HepG2 (cell line): ENCODE measurements around the gene APLF. TPM values are rescaled to one million over a fixed set of nuclear protein-coding genes. Genes with fewer than 3 reads are reported as not detected.

Source experiments
- ATAC-seq: fragments of 200-7000 bp; cut with Tn5 transposase; 3 replicates; pipeline ENCODE4 v1.9.1; 2020; ENCODE audit warnings: mild to moderate bottlenecking, moderate library complexity
- BruUV-seq: library from RNA; stranded (reverse); fragments of 400-500 nt; replicated peaks from 2 replicates; lab custom pipeline; 2021; lab: Mats Ljungman, UMichigan
- CTCF ChIA-PET: fragments of 300-600 bp; formaldehyde crosslinking; extraction: SDS; loops from one replicate; lab custom pipeline; 2021; ENCODE audit warnings: low total read pairs, inconsistent platforms, low intra/inter-chr PET ratio; lab: Yijun Ruan, JAX
- POLR2A ChIA-PET: fragments of 350-600 bp; sonication (Branson Sonifier 250); formaldehyde crosslinking; loops from one replicate; lab custom pipeline; 2020; ENCODE audit warnings: antibody characterized with exemption, inconsistent platforms; lab: Yijun Ruan, JAX
- DNase-seq: peaks from one replicate; pipeline ENCODE4 v3.0.0-alpha.2; 2015; ENCODE audit warnings: low spot score
- FAIRE-seq: peaks from 3 replicates; lab custom pipeline; 2011; peaks lifted over from hg19 to GRCh38; lab: Jason Lieb, UNC
- H2AFZ ChIP-seq: one replicate; pipeline ENCODE4 v1.6.1; 2011; ENCODE audit warnings: low read length, inconsistent platforms
- H3K27ac ChIP-seq: fragments of 300-600 bp; 3 replicates; pipeline ENCODE4 v1.8.0; 2011; ENCODE audit warnings: mixed run types, mild to moderate bottlenecking, mixed read lengths, low read length, inconsistent platforms; ENCODE audit not compliant: insufficient read depth; ENCODE audit errors: extremely low read length
- H3K27me3 ChIP-seq, 2 experiments: fragments of 200-600 bp in 1 of 2; 2 replicates in 1 of 2; 3 replicates in 1 of 2; pipeline versions ENCODE4 v1.6.0 to v1.8.0; 2011; ENCODE audit warnings: low read length in 2 of 2, mild to moderate bottlenecking in 2 of 2, moderate library complexity in 2 of 2, inconsistent platforms in 1 of 2; ENCODE audit not compliant: insufficient read depth in 2 of 2, control insufficient read depth in 1 of 2
- H3K36me3 ChIP-seq, 2 experiments: fragments of 200-600 bp in 1 of 2; replicated peaks in 1 of 2; 2 replicates in 1 of 2; 3 replicates in 1 of 2; pipeline versions ENCODE4 v1.5.1 to v1.8.0; 2011; ENCODE audit warnings: low read length in 2 of 2, inconsistent platforms in 1 of 2; ENCODE audit not compliant: insufficient read depth in 2 of 2, control insufficient read depth in 1 of 2
- H3K4me1 ChIP-seq: 2 replicates; pipeline ENCODE4 v1.5.1; 2012; ENCODE audit warnings: low read length, inconsistent platforms; ENCODE audit not compliant: insufficient read depth
- H3K4me2 ChIP-seq: 2 replicates; pipeline ENCODE4 v1.6.0; 2011; ENCODE audit warnings: low read depth, low read length, inconsistent platforms
- H3K4me3 ChIP-seq, 3 experiments: fragments of 200-600 bp in 1 of 3; sonication (generic), shearing (Covaris generic) in 1 of 3; replicated peaks in 1 of 3; 2 replicates each; pipeline ENCODE4 v1.5.1; 2011 to 2016; ENCODE audit warnings: low read length in 3 of 3, inconsistent platforms in 2 of 3, low read depth in 2 of 3, mild to moderate bottlenecking in 2 of 3, control low read depth in 1 of 3, mixed read lengths in 1 of 3; ENCODE audit not compliant: insufficient read depth in 1 of 3
- H3K79me2 ChIP-seq: one replicate; pipeline ENCODE4 v1.6.1; 2011; ENCODE audit warnings: low read length, inconsistent platforms; ENCODE audit not compliant: insufficient read depth
- H3K9ac ChIP-seq: 2 replicates; pipeline ENCODE4 v1.6.0; 2011; ENCODE audit warnings: mild to moderate bottlenecking, low read depth, low read length, inconsistent platforms; ENCODE audit not compliant: insufficient read depth
- H3K9me3 ChIP-seq: 2 replicates; pipeline ENCODE4 v1.5.1; 2012; ENCODE audit warnings: mild to moderate bottlenecking, low read length
- H4K20me1 ChIP-seq: 2 replicates; pipeline ENCODE4 v1.6.0; 2011; ENCODE audit warnings: inconsistent platforms, mild to moderate bottlenecking, low read length, moderate library complexity; ENCODE audit not compliant: insufficient read depth
- JDP2 ChIP-seq: sonication (generic); formaldehyde crosslinking; IDR thresholded peaks from 2 replicates; pipeline ENCODE4 v1.8.1; 2022; ENCODE audit warnings: missing genetic modification reagents, borderline replicate concordance
- MAFG ChIP-seq: sonication (generic); formaldehyde crosslinking; IDR thresholded peaks from 2 replicates; pipeline ENCODE4 v1.5.1; 2020; ENCODE audit warnings: mild to moderate bottlenecking, missing genetic modification reagents
- PRDM10 ChIP-seq: sonication (generic); formaldehyde crosslinking; IDR thresholded peaks from 2 replicates; pipeline ENCODE4 v1.4.0; 2020; ENCODE audit warnings: low read depth, missing genetic modification reagents
- RORA ChIP-seq: sonication (generic); formaldehyde crosslinking; IDR thresholded peaks from 2 replicates; pipeline ENCODE4 v1.5.0; 2020; ENCODE audit warnings: mild to moderate bottlenecking, missing genetic modification reagents, moderate library complexity
- ZFP36L2 ChIP-seq: sonication (generic); formaldehyde crosslinking; IDR thresholded peaks from 2 replicates; pipeline ENCODE4 v1.4.0; 2020; ENCODE audit warnings: missing genetic modification reagents
- ZNF180 ChIP-seq: sonication (generic); formaldehyde crosslinking; IDR thresholded peaks from 2 replicates; pipeline ENCODE4 v1.4.0; 2020; ENCODE audit warnings: low read depth, missing genetic modification reagents, borderline replicate concordance
- ZNF350 ChIP-seq: sonication (generic); formaldehyde crosslinking; IDR thresholded peaks from 2 replicates; pipeline ENCODE4 v1.4.0; 2020; ENCODE audit warnings: mild to moderate bottlenecking, low read depth, missing genetic modification reagents, borderline replicate concordance
- ZNF740 ChIP-seq: sonication (generic); formaldehyde crosslinking; IDR thresholded peaks from 2 replicates; pipeline ENCODE4 v1.4.0; 2020; ENCODE audit warnings: missing genetic modification reagents
- WGBS: methylation state at CpG from one replicate; pipeline ENCODE4 v1.1.6; 2017; ENCODE audit warnings: low lambda C conversion rate; 5-methylcytosine and 5-hydroxymethylcytosine counted together
- in situ Hi-C: cut with HindIII; loops from 2 replicates; pipeline ENCODE4 v1.10.0; 2017; ENCODE audit warnings: low pct_unique_long_range_greater_than_20kb; ENCODE audit not compliant: extremely low pct_ligation_motif_present
- intact Hi-C: fragments of 100-400 bp; cut with micrococcal nuclease; formaldehyde crosslinking; loops from one replicate; pipeline ENCODE4 v1.10.0; 2022; ENCODE audit not compliant: unreplicated experiment
- polyA plus RNA-seq, 8 experiments: library from polyadenylated mRNA; depleted of rRNA in 3 of 8; stranded (reverse) in 7 of 8; unstranded in 1 of 8; fragments of >200 nt; fragmentation: Illumina TruSeq in 4 of 8; extraction: Trizol in 4 of 8; gene quantifications; 2 replicates each; pipeline versions ENCODE4 v1.2.1 to v1.2.3, GENCODE V29; 2011 to 2016; ENCODE audit warnings: low read depth in 4 of 8, missing spikeins in 1 of 8, mixed read lengths in 1 of 8; ENCODE audit not compliant: insufficient read depth in 1 of 8
- total RNA-seq, 5 experiments: library from RNA; depleted of rRNA; stranded (reverse); fragments of >200 nt; fragmentation: Illumina TruSeq; extraction: Trizol; gene quantifications; 2 replicates each; pipeline ENCODE4 v1.2.3, GENCODE V29; 2016; ENCODE audit warnings: low read depth in 1 of 5
- TF ChIP-seq, protein P1 (sequence below), 2 experiments: IDR thresholded peaks; 2 replicates each; pipeline ENCODE4 v1.6.1; 2011 to 2012; ENCODE audit warnings: low read length in 2 of 2, borderline replicate concordance in 1 of 2, low read depth in 1 of 2, mild to moderate bottlenecking in 1 of 2, moderate library complexity in 1 of 2

Gene APLF
- total and polyA plus RNA-seq, 2 of the 13 experiments (the other 11 are each of a cell fraction or from before 2014, with no cell fraction given), result 0.45 to 2.2 TPM

DNA sequence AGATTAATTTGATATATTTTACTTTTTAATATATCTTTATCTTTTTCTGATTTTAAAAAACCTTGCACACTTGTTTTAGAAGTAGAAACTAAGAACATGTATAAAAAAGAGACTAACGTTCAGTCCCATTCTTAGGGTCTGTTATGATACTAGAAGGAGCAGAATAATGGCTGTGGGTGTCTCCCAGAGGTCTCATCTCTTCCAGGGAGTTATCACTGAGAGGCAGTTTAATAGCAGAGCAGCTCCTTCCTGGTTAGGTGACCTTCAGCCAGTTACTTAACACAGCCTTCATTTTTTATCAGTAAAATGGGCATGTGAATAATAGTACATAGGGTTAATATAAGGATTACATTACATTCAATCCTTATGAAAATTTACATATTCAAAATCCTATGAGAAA, 40.9 kb upstream of the APLF start:
- no peak overlapping the region for H3K9ac ChIP-seq
- no peaks in the 10 kb centered on the region for H3K9me3 ChIP-seq
- H3K27ac ChIP-seq, result no peak overlapping the region
- no peak for ATAC-seq
- H3K4me1 ChIP-seq, result no peaks in the 10 kb centered on the region
- H3K4me3 ChIP-seq, result no peak overlapping the region
- intact Hi-C loops, result no loop called here
- 3% methylated on average over 1 of the region's 1 CpG for WGBS
- TF ChIP-seq JDP2 (CRISPR knock-in tag) (no peak), ZNF740 (no peak), ZFP36L2 (no peak), ZNF350 (CRISPR knock-in tag) (no peak), ZNF180 (CRISPR knock-in tag) (no peak), RORA (no peak), PRDM10 (CRISPR knock-in tag) (no peak), MAFG (CRISPR knock-in tag) (no peak)
- TF ChIP-seq, protein P1, sequence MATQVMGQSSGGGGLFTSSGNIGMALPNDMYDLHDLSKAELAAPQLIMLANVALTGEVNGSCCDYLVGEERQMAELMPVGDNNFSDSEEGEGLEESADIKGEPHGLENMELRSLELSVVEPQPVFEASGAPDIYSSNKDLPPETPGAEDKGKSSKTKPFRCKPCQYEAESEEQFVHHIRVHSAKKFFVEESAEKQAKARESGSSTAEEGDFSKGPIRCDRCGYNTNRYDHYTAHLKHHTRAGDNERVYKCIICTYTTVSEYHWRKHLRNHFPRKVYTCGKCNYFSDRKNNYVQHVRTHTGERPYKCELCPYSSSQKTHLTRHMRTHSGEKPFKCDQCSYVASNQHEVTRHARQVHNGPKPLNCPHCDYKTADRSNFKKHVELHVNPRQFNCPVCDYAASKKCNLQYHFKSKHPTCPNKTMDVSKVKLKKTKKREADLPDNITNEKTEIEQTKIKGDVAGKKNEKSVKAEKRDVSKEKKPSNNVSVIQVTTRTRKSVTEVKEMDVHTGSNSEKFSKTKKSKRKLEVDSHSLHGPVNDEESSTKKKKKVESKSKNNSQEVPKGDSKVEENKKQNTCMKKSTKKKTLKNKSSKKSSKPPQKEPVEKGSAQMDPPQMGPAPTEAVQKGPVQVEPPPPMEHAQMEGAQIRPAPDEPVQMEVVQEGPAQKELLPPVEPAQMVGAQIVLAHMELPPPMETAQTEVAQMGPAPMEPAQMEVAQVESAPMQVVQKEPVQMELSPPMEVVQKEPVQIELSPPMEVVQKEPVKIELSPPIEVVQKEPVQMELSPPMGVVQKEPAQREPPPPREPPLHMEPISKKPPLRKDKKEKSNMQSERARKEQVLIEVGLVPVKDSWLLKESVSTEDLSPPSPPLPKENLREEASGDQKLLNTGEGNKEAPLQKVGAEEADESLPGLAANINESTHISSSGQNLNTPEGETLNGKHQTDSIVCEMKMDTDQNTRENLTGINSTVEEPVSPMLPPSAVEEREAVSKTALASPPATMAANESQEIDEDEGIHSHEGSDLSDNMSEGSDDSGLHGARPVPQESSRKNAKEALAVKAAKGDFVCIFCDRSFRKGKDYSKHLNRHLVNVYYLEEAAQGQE (IDR thresholded peaks at IDR 0.05; ENCODE audit: borderline replicate concordance in 1 of 2, low read depth in 1 of 2, low read length in 2 of 2), result no peak
- TF ChIP-seq, all 625 proteins: peak for 0
- Histone ChIP-seq H3K27me3 (peaks cover 0 to 6% of the 10 kb centered on the region in 2 experiments; a peak in 1 of 5 replicates), H3K79me2 (no peaks in the 10 kb centered on the region), H4K20me1 (no peaks in the 10 kb centered on the region), H3K4me2 (no peak overlapping the region), H2AFZ (no peak overlapping the region), H3K36me3 (no peaks in the 10 kb centered on the region)
- in situ Hi-C loops, result no loop called here
- POLR2A ChIA-PET, result no interaction called here
- CTCF ChIA-PET, result no interaction called here
- DNase-seq (no peak), FAIRE-seq (no peak)
- no TSS peak for BruUV-seq
